H9 (cell line): ENCODE measurements around the gene ADISSP. TPM values are rescaled to one million over a fixed set of nuclear protein-coding genes. Genes with fewer than 3 reads are reported as not detected.

Experiments used
- DNase-seq: peaks from one replicate; pipeline ENCODE4 v3.0.0-alpha.2; 2017
- H2AFZ ChIP-seq: one replicate; pipeline ENCODE4 v1.6.1; 2013; ENCODE audit warnings: mild to moderate bottlenecking, low read length, control low read depth, moderate library complexity
- H2AK5ac ChIP-seq: 2 replicates; pipeline ENCODE4 v1.6.1; 2013; ENCODE audit warnings: low read length, control low read depth, mixed read lengths; ENCODE audit not compliant: insufficient read length
- H2BK120ac ChIP-seq: one replicate; pipeline ENCODE4 v1.6.1; 2013; ENCODE audit warnings: low read depth, mild to moderate bottlenecking, low read length, control low read depth, inconsistent platforms; ENCODE audit not compliant: poor library complexity, severe bottlenecking
- H2BK12ac ChIP-seq: 2 replicates; pipeline ENCODE4 v1.6.1; 2013; ENCODE audit warnings: low read length, control low read depth, mixed read lengths, low read depth; ENCODE audit not compliant: insufficient read length
- H2BK15ac ChIP-seq: 2 replicates; pipeline ENCODE4 v1.6.1; 2013; ENCODE audit warnings: low read depth, low read length, control low read depth
- H2BK20ac ChIP-seq: one replicate; pipeline ENCODE4 v1.6.1; 2013; ENCODE audit warnings: low read depth, mild to moderate bottlenecking, low read length, control low read depth, inconsistent platforms; ENCODE audit not compliant: poor library complexity, severe bottlenecking
- H2BK5ac ChIP-seq: 2 replicates; pipeline ENCODE4 v1.6.1; 2013; ENCODE audit warnings: low read length, control low read depth, mixed read lengths; ENCODE audit not compliant: insufficient read length
- H3K14ac ChIP-seq: 2 replicates; pipeline ENCODE4 v1.6.1; 2013; ENCODE audit warnings: low read length, control low read depth; ENCODE audit not compliant: insufficient read depth
- H3K18ac ChIP-seq: 2 replicates; pipeline ENCODE4 v1.6.1; 2013; ENCODE audit warnings: low read depth, mild to moderate bottlenecking, mixed read lengths, low read length, control low read depth; ENCODE audit not compliant: insufficient read length
- H3K23ac ChIP-seq: 2 replicates; pipeline ENCODE4 v1.6.1; 2013; ENCODE audit warnings: low read length, control low read depth, mixed read lengths, low read depth; ENCODE audit not compliant: insufficient read length
- H3K23me2 ChIP-seq: 2 replicates; pipeline ENCODE4 v1.6.1; 2013; ENCODE audit warnings: low read depth, mild to moderate bottlenecking, mixed read lengths, low read length, control low read depth; ENCODE audit not compliant: insufficient read length, poor library complexity, severe bottlenecking
- H3K27ac ChIP-seq: 2 replicates; pipeline ENCODE4 v1.5.1; 2013; ENCODE audit warnings: low read length, control low read depth, mixed read lengths, low read depth; ENCODE audit not compliant: insufficient read length
- H3K27me3 ChIP-seq: 2 replicates; pipeline ENCODE4 v1.6.1; 2013; ENCODE audit warnings: low read length, control low read depth, inconsistent platforms; ENCODE audit not compliant: insufficient read depth
- H3K4ac ChIP-seq: 2 replicates; pipeline ENCODE4 v1.6.1; 2013; ENCODE audit warnings: low read depth, mild to moderate bottlenecking, control low read depth, inconsistent platforms, low read length, moderate library complexity
- H3K4me1 ChIP-seq: 2 replicates; pipeline ENCODE4 v1.6.1; 2013; ENCODE audit warnings: low read length, control low read depth, inconsistent platforms; ENCODE audit not compliant: insufficient read depth
- H3K4me2 ChIP-seq: 2 replicates; pipeline ENCODE4 v1.6.1; 2013; ENCODE audit warnings: low read length, control low read depth, mixed read lengths; ENCODE audit not compliant: insufficient read length, insufficient read depth
- H3K56ac ChIP-seq: 2 replicates; pipeline ENCODE4 v1.6.1; 2013; ENCODE audit warnings: low read depth, mild to moderate bottlenecking, mixed read lengths, low read length, control low read depth; ENCODE audit not compliant: insufficient read length
- H3K79me1 ChIP-seq: 2 replicates; pipeline ENCODE4 v1.6.1; 2013; ENCODE audit warnings: low read depth, mild to moderate bottlenecking, moderate library complexity, low read length, control low read depth, inconsistent platforms; ENCODE audit not compliant: insufficient read depth, poor library complexity, severe bottlenecking
- H3K79me2 ChIP-seq: 2 replicates; pipeline ENCODE4 v1.6.1; 2013; ENCODE audit warnings: low read length, control low read depth, inconsistent platforms; ENCODE audit not compliant: insufficient read depth
- H3K9ac ChIP-seq: 2 replicates; pipeline ENCODE4 v1.6.1; 2013; ENCODE audit warnings: low read length, control low read depth, mixed read lengths; ENCODE audit not compliant: insufficient read length; ENCODE audit errors: extremely low read depth
- H3K9me3 ChIP-seq: one replicate; pipeline ENCODE4 v1.6.1; 2013; ENCODE audit warnings: low read depth, low read length, inconsistent platforms; ENCODE audit not compliant: control insufficient read depth
- H3T11ph ChIP-seq: one replicate; pipeline ENCODE4 v1.6.1; 2013; ENCODE audit warnings: mild to moderate bottlenecking, low read length, control low read depth, inconsistent platforms
- H4K20me1 ChIP-seq: one replicate; pipeline ENCODE4 v1.6.1; 2013; ENCODE audit not compliant: control insufficient read depth, insufficient read length, insufficient read depth
- H4K5ac ChIP-seq: 2 replicates; pipeline ENCODE4 v1.6.1; 2013; ENCODE audit warnings: low read depth, mild to moderate bottlenecking, mixed read lengths, low read length, control low read depth; ENCODE audit not compliant: insufficient read length
- H4K8ac ChIP-seq: replicated peaks from 2 replicates; pipeline ENCODE4 v1.6.1; 2013; ENCODE audit warnings: low read length, control low read depth, mixed read lengths, low read depth; ENCODE audit not compliant: insufficient read length
- H4K91ac ChIP-seq: 2 replicates; pipeline ENCODE4 v1.6.1; 2013; ENCODE audit warnings: low read depth, mild to moderate bottlenecking, moderate library complexity, mixed read lengths, low read length, control low read depth; ENCODE audit not compliant: insufficient read length
- H3K27ac Mint-ChIP-seq, 3 experiments: 2 replicates in 2 of 3; 3 replicates in 1 of 3; pipeline ENCODE4 v1.8.0; 2020 to 2021; ENCODE audit warnings: mixed read lengths in 3 of 3, mild to moderate bottlenecking in 1 of 3, moderate library complexity in 1 of 3
- H3K27me3 Mint-ChIP-seq: 2 replicates; pipeline ENCODE4 v1.8.0; 2021; ENCODE audit warnings: low read depth, mild to moderate bottlenecking, moderate library complexity, mixed read lengths
- H3K36me3 Mint-ChIP-seq, 3 experiments: 2 replicates in 2 of 3; 3 replicates in 1 of 3; pipeline ENCODE4 v1.8.0; 2020 to 2021; ENCODE audit warnings: low read depth in 3 of 3, mixed read lengths in 3 of 3; ENCODE audit not compliant: insufficient read depth in 1 of 3
- H3K4me1 Mint-ChIP-seq, 2 experiments: 2 replicates each; pipeline ENCODE4 v1.8.0; 2020; ENCODE audit warnings: mixed read lengths in 2 of 2
- H3K4me3 Mint-ChIP-seq, 2 experiments: 2 replicates in 1 of 2; 3 replicates in 1 of 2; pipeline ENCODE4 v1.8.0; 2020 to 2021; ENCODE audit warnings: mild to moderate bottlenecking in 2 of 2, mixed read lengths in 2 of 2, moderate library complexity in 1 of 2
- H3K9me3 Mint-ChIP-seq, 2 experiments: 2 replicates in 1 of 2; 3 replicates in 1 of 2; pipeline ENCODE4 v1.8.0; 2020; ENCODE audit warnings: mild to moderate bottlenecking in 2 of 2, mixed read lengths in 2 of 2, moderate library complexity in 1 of 2
- WGBS: extraction: QIAGEN DNeasy Blood & Tissue Kit; methylation state at CpG from one replicate; pipeline ENCODE4 v1.1.7; 2013; ENCODE audit warnings: missing lambda C conversion rate, low lambda C conversion rate, mixed read lengths; ENCODE audit not compliant: insufficient read length; ENCODE audit errors: extremely low coverage; 5-methylcytosine and 5-hydroxymethylcytosine counted together
- total RNA-seq: library from RNA; stranded (reverse); gene quantifications from 2 replicates; pipeline ENCODE4 v1.2.1, GENCODE V29; 2021
- TF ChIP-seq, protein P1 (sequence below): fragments of 200-600 bp; sonication (generic); conservative IDR thresholded peaks from 3 replicates; pipeline ENCODE4 v1.8.0; 2021; ENCODE audit warnings: antibody characterized with exemption, mild to moderate bottlenecking

Gene ADISSP
- total RNA-seq, 1 experiment from 2014 or later, result 80.9 TPM

DNA sequence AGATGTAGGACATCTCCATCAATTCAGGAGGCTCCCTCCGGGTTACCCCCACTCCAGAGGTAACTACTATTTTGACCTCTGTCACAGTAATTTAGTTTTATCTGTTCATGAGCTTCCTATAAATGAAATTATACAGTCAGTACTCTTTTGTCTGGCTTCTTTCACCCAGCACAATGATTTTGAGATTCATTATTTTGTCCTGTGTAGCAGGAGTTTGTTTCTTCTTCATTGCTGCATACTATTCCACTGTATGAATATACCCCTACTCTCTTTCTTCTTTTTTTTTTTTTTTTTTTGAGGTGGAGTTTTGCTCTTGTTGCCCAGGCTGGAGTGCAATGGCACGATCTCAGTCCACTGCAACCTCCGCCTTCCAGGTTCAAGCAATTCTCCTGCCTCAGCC, 41.0 kb upstream of the ADISSP start:
- Histone ChIP-seq H2AFZ (no peak overlapping the region), H4K8ac (no peak overlapping the region), H3K4me1 (peaks cover 3% of the 10 kb centered on the region), H3K79me1 (no peaks in the 10 kb centered on the region), H3K27me3 (no peaks in the 10 kb centered on the region), H3K4ac (no peak overlapping the region), H2BK12ac (no peak overlapping the region), H2BK15ac (no peak overlapping the region), H2BK20ac (no peak overlapping the region), H3K9me3 (no peaks in the 10 kb centered on the region), H3K14ac (no peak overlapping the region), H4K91ac (no peak overlapping the region), H4K20me1 (no peaks in the 10 kb centered on the region), H3T11ph (no peak overlapping the region), H3K9ac (no peak overlapping the region), H3K56ac (no peak overlapping the region), H2BK120ac (no peak overlapping the region), H3K23me2 (no peaks in the 10 kb centered on the region), H3K27ac (no peak overlapping the region), H4K5ac (no peak overlapping the region), H3K79me2 (no peaks in the 10 kb centered on the region), H3K23ac (no peak overlapping the region), H3K18ac (no peak overlapping the region), H2AK5ac (no peak overlapping the region), H3K4me2 (no peak overlapping the region), H2BK5ac (no peak overlapping the region)
- Mint-ChIP-seq H3K9me3 (no peaks in the 10 kb centered on the region), H3K4me1 (peaks cover 16 to 28% of the 10 kb centered on the region in 2 experiments), H3K27ac (no peak overlapping the region), H3K4me3 (no peak overlapping the region), H3K36me3 (peaks cover 11 to 26% (median 23%) of the 10 kb centered on the region in 3 experiments), H3K27me3 (peaks cover 9% of the 10 kb centered on the region)
- WGBS, result no CpG with 5 or more reads among the region's 3 CpGs
- no peak for DNase-seq
- TF ChIP-seq, protein P1, sequence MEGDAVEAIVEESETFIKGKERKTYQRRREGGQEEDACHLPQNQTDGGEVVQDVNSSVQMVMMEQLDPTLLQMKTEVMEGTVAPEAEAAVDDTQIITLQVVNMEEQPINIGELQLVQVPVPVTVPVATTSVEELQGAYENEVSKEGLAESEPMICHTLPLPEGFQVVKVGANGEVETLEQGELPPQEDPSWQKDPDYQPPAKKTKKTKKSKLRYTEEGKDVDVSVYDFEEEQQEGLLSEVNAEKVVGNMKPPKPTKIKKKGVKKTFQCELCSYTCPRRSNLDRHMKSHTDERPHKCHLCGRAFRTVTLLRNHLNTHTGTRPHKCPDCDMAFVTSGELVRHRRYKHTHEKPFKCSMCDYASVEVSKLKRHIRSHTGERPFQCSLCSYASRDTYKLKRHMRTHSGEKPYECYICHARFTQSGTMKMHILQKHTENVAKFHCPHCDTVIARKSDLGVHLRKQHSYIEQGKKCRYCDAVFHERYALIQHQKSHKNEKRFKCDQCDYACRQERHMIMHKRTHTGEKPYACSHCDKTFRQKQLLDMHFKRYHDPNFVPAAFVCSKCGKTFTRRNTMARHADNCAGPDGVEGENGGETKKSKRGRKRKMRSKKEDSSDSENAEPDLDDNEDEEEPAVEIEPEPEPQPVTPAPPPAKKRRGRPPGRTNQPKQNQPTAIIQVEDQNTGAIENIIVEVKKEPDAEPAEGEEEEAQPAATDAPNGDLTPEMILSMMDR, result no peak
